Prostate gland (tissue), 2 donors: Measurements from ENCODE around the gene IL2RG. TPM values are rescaled to one million over a fixed set of nuclear protein-coding genes. Genes with fewer than 3 reads are reported as not detected.

ENCODE experiments used
- DNase-seq: peaks from one replicate; pipeline ENCODE4 v3.0.0-alpha.2; 2019; ENCODE audit warnings: low spot score
- H3K27ac ChIP-seq, 2 donors: fragments of 200-600 bp; sonication (generic); 2 replicates each; pipeline ENCODE4 v1.5.1; 2017 to 2019
- H3K27me3 ChIP-seq: fragments of 200-600 bp; sonication (generic); replicated peaks from 2 replicates; pipeline ENCODE4 v1.5.1; 2019; ENCODE audit not compliant: insufficient read depth
- H3K36me3 ChIP-seq, 2 donors: fragments of 200-600 bp; sonication (generic); 1 replicate in 1 of 2; 2 replicates in 1 of 2; pipeline versions ENCODE4 v1.5.1 to v1.8.1; 2017 to 2019
- H3K4me1 ChIP-seq: fragments of 200-600 bp; sonication (generic); replicated peaks from 2 replicates; pipeline ENCODE4 v1.5.1; 2019
- H3K4me3 ChIP-seq, 2 donors: fragments of 200-600 bp; sonication (generic); 2 replicates each; pipeline ENCODE4 v1.5.1; 2017 to 2019
- H3K9me3 ChIP-seq: fragments of 200-600 bp; sonication (generic); 2 replicates; pipeline ENCODE4 v1.5.1; 2017
- CTCF ChIP-seq, 4 experiments: fragments of 200-600 bp in 2 of 4; fragments of 450-650 bp in 2 of 4; sonication (generic) in 2 of 4; IDR thresholded peaks; 1 replicate in 3 of 4; 2 replicates in 1 of 4; pipeline ENCODE4 v1.5.1; 2016 to 2019; ENCODE audit warnings: antibody characterized with exemption in 4 of 4, mild to moderate bottlenecking in 2 of 4, moderate library complexity in 2 of 4
- POLR2A ChIP-seq: fragments of 450-650 bp; IDR thresholded peaks from one replicate; pipeline ENCODE4 v1.6.1; 2016; ENCODE audit warnings: antibody characterized with exemption, mild to moderate bottlenecking
- POLR2AphosphoS5 ChIP-seq: sonication (generic); formaldehyde crosslinking; IDR thresholded peaks from one replicate; pipeline ENCODE4 v1.6.1; 2017; ENCODE audit warnings: antibody characterized with exemption
- WGBS: methylation state at CpG from one replicate; pipeline ENCODE4 v1.1.5; 2018; 5-methylcytosine and 5-hydroxymethylcytosine counted together
- intact Hi-C: fragments of 100-400 bp; cut with DNase I; formaldehyde crosslinking; loops from one replicate; pipeline ENCODE4 v1.14.2; 2022
- total RNA-seq, 2 donors: library from RNA; depleted of rRNA; stranded (reverse); fragments of >200 nt; gene quantifications; one replicate each; pipeline ENCODE4 v1.1.0, GENCODE V29; 2016

IL2RG gene
- total RNA-seq, 2 donors from 2014 or later, result 0.73 to 2.8 TPM

GRCh38 chrX:71103110-71103983 lies 8.0 kb downstream of the IL2RG start:
- intact Hi-C loops, result no loop called here
- H3K4me3 ChIP-seq, result no peak overlapping the region
- no peaks in the 10 kb centered on the region for H3K4me1 ChIP-seq
- no peaks in the 10 kb centered on the region for H3K36me3 ChIP-seq
- DNase-seq, result no peak
- H3K27me3 ChIP-seq, result no peaks in the 10 kb centered on the region
- TF ChIP-seq CTCF (IDR thresholded peaks at IDR 0.05) (no peak), POLR2A (no peak), POLR2AphosphoS5 (no peak)
- 34% methylated on average over 10 of the region's 10 CpGs for WGBS
- H3K27ac ChIP-seq, result no peak overlapping the region
- H3K9me3 ChIP-seq, result no peaks in the 10 kb centered on the region

- Histone ChIP-seq H3K27me3 (no peaks in the 10 kb centered on the region), H3K36me3 (no peaks in the 10 kb centered on the region), H3K4me3 (no peak overlapping the region), H3K9me3 (no peaks in the 10 kb centered on the region), H3K4me1 (no peaks in the 10 kb centered on the region), H3K27ac (no peak overlapping the region)
- 68% methylated on average over 3 of the region's 3 CpGs for WGBS
- TF ChIP-seq POLR2A (no peak), POLR2AphosphoS5 (no peak), CTCF (IDR thresholded peaks at IDR 0.05) (no peak)
- no peak for DNase-seq
- intact Hi-C loops, result no loop called here
Measured at GRCh38 chrX:71102292-71102691, 9.1 kb downstream of the IL2RG start.

- intact Hi-C loops, result no loop called here
- WGBS, result 72% methylated on average over 17 of the region's 31 CpGs
- DNase-seq, result no peak
- Histone ChIP-seq H3K27ac (no peak overlapping the region), H3K27me3 (no peaks in the 10 kb centered on the region), H3K4me1 (no peaks in the 10 kb centered on the region), H3K36me3 (no peaks in the 10 kb centered on the region), H3K4me3 (no peak overlapping the region), H3K9me3 (no peaks in the 10 kb centered on the region)
- TF ChIP-seq CTCF (IDR thresholded peaks at IDR 0.05) (no peak), POLR2A (no peak), POLR2AphosphoS5 (no peak)
Measured at GRCh38 chrX:71100581-71101505, 10.5 kb downstream of the IL2RG start.

GRCh38 chrX:71099736-71100135 lies 11.6 kb downstream of the IL2RG start:
- no peak for TF ChIP-seq POLR2AphosphoS5
- no peak for TF ChIP-seq POLR2A
- no peak for TF ChIP-seq CTCF (IDR thresholded peaks at IDR 0.05)
- intact Hi-C loops, result loop anchor here (5.0 kb wide), 1 partner anchor 83 kb away; no protein-coding TSS in a partner anchor
- Histone ChIP-seq H3K27ac (no peak overlapping the region), H3K36me3 (no peaks in the 10 kb centered on the region), H3K4me1 (no peaks in the 10 kb centered on the region), H3K4me3 (no peak overlapping the region), H3K9me3 (no peaks in the 10 kb centered on the region), H3K27me3 (no peaks in the 10 kb centered on the region)
- WGBS, result 50% methylated on average over 4 of the region's 4 CpGs
- no peak for DNase-seq
